D721Med (cell line): Measurements from ENCODE around the gene YPEL1.

Source experiments
- DNase-seq: peaks from one replicate; pipeline ENCODE4 v3.0.0; 2011; ENCODE audit warnings: low spot score; ENCODE audit not compliant: insufficient read length
- FAIRE-seq: peaks from 2 replicates; lab custom pipeline; 2011; peaks lifted over from hg19 to GRCh38; lab: Jason Lieb, UNC
- CTCF ChIP-seq: IDR thresholded peaks from 2 replicates; pipeline ENCODE4 v1.5.1; 2012; ENCODE audit warnings: mild to moderate bottlenecking, control low read depth; ENCODE audit not compliant: insufficient read depth; ENCODE audit errors: missing control alignments

YPEL1 gene

GRCh38 chr22:21652010-21652546 lies 83.5 kb downstream of the YPEL1 start:
- FAIRE-seq (no peak), DNase-seq (peak; percentile 98)
- TF ChIP-seq CTCF: no peak

GRCh38 chr22:21651521-21652009 lies 84.0 kb downstream of the YPEL1 start:
- DNase-seq: no peak
- FAIRE-seq: no peak
- no peak for TF ChIP-seq CTCF

- DNase-seq (no peak), FAIRE-seq (no peak)
- no peak for TF ChIP-seq CTCF
Measured at GRCh38 chr22:21650823-21651520, 84.6 kb downstream of the YPEL1 start.

- TF ChIP-seq CTCF: no peak
- FAIRE-seq (no peak), DNase-seq (no peak)
Measured at GRCh38 chr22:21650280-21650679, 85.3 kb downstream of the YPEL1 start.
